IPS-11a (cell line): ENCODE measurements around the gene HSD17B4.
"Not testable (repeated sequence)": the region's sequence is repeated elsewhere in the genome, so short reads cannot be mapped to it uniquely, and the experiment has no call there.

Source experiments
- H3K4me3 ChIP-seq: one replicate; pipeline ENCODE4 v1.5.1; 2013; ENCODE audit warnings: low read depth, low read length, control low read depth

Gene HSD17B4

DNA sequence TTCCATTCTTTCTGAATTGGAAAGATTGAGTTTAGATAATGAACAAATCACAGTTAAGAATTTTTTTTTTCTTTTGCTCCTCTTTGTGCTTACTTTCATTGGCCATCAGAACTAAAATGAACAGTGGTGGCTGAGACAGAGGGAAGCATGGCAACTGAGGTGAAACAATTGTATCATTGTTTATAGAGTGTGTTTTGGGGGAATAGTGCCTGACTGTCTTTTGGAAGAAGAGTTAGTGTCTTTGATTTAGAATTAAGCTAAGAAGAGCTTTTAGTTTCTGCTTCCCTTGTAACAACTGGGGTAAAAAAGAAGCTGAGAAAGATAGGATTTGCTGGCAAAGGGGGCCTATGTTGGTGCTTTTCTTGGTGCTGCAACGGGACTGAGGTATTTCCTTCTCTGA is 24.0 kb downstream of the HSD17B4 start:
- H3K4me3 ChIP-seq = no peak overlapping the region

DNA sequence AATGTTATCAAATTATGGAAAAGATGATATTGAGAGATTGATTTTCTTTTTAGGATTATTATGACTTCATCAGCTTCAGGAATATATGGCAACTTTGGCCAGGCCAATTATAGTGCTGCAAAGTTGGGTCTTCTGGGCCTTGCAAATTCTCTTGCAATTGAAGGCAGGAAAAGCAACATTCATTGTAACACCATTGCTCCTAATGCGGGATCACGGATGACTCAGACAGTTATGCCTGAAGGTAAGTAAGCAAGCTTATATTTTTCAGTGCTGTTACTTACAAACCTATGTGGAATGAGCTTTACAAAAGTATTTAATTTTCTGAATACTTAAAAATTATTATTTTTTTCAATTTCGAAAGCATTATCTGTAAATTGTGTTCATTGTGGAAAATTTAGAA is 26.5 kb downstream of the HSD17B4 start:
- no peak overlapping the region for H3K4me3 ChIP-seq

DNA sequence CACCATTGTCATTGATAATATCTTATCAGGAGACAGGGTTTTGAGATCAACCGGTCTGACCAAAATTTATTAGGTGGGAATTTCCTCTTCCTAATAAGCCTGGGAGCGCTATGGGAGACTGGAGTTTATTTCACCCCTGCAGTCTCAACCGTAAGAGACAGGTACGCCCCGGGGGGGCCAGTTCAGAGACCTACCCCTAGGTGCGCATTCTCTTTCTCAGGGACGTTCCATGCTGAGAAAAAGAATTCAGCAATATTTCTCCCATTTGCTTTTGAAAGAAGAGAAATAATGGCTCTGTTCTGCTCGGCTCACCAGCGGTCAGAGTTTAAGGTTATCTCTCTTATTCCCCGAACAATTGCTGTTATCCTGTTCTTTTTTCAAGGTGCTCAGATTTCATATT is 28.3 kb downstream of the HSD17B4 start:
- H3K4me3 ChIP-seq = not testable (repeated sequence)

DNA sequence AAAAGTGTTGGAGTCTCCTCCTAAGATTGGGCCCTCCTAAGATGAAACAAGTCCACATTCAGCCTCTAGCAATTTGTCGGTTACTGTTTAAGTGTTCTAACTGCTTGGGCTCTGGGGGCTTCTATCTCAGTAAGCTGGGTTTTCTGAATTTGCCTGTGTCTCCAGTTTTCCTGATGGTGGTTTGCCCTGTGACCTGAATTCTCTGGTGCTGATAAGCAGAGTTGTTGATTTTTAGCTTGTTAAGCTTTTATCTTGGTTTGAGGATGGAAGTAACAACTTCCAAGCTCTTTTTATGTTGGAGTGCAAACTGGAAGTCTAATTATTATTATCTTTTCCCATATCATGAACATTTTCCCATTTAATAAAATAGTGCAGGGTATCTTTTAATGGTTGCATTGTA is 30.9 kb downstream of the HSD17B4 start:
- no peak overlapping the region for H3K4me3 ChIP-seq

DNA sequence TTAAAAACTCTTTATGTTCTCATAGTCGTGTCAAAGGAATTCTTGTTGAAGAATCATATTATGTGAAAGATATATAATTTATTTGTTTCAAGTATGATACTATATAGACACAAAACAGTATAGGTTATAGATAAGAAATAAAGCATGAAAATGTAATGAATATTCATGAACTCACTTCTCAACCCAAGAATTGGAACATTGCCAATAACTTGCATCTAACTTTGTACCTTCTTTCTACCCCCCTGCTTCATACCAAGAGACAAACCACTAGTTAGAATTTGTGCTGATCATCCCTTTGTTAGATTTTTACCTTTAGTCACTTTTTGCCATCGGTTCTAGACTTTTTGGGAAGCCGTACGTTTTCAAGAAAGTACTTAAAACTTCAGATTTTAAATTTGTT is 32.6 kb downstream of the HSD17B4 start:
- no peak overlapping the region for H3K4me3 ChIP-seq

DNA sequence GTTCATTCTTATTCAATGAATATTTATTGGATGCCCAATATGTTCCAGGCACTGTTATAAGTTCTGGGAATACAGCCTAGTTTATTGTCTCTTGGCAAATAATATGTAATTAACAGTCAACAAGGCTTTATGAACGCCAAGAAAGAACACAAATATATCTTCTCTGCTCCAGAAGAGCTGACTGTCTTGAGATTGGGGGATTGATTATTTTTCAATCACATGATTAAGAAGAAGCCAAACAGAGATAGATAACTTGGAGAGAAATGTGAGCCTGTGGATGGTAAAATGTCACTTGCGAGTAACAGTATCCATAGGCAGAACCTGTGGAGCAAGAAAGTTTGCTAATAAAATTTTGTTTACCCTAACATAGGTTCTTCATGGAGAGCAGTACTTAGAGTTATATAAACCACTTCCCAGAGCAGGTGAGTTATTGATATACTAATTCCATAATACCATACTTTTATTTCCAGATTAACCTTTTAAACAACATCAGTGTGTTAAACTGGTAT is 49.4 kb downstream of the HSD17B4 start:
- no peak overlapping the region for H3K4me3 ChIP-seq

DNA sequence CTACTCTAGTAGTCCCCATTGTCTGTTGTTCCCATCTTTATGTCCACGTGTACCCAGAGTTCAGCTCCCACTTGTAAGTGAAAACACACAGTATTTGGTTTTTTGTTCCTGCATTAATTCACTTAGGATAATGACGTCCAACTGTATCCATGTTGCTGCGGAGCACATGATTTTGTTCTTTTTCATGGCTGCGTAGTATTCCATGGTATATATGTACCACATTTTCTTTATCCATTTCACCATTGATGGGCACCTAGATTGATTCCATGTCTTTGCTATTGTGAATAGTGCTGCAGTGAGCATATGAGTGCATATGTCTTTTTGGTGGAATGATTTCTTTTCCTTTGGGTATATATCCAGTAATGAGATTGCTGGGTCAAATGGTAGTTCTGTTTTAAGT is 51.6 kb downstream of the HSD17B4 start:
- H3K4me3 ChIP-seq = not testable (repeated sequence)

DNA sequence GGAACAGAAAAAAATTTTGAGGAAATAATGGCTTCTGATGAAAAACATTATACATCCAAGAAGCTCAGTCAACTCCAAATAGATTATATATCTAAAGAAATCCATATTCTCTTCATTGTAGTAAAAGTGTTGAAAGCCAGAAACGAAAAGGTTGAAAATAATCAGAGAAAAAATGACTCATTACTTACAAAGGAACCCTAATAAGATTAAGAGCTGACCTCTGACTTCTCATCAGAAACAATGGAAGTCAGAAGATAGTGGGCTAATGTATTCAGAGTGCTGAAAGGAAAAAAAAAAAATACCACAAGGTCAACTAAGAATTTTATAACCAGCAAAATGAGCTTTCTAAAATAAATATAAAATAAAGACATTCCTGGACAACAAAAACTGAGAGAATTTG is 60.0 kb downstream of the HSD17B4 start:
- no peak overlapping the region for H3K4me3 ChIP-seq

DNA sequence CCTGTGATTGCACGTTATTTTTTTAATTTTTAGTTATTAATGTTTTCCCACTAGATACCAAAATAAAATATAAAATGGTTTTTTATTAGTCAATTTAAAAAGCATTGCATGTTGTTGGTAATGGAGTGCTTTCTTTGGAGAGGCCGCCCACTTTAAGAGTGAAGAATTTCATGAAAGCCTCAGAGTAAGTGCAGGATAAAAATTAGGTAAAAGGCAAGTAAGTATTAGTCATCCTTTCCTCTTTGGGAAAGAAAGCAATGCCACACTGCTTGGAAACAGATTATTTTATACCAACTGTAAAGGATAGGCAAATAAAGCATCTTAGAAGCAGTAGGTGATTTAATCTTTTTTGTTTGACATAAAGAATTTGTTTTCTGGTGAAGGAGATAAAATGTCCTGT is 62.9 kb downstream of the HSD17B4 start:
- H3K4me3 ChIP-seq = no peak overlapping the region

DNA sequence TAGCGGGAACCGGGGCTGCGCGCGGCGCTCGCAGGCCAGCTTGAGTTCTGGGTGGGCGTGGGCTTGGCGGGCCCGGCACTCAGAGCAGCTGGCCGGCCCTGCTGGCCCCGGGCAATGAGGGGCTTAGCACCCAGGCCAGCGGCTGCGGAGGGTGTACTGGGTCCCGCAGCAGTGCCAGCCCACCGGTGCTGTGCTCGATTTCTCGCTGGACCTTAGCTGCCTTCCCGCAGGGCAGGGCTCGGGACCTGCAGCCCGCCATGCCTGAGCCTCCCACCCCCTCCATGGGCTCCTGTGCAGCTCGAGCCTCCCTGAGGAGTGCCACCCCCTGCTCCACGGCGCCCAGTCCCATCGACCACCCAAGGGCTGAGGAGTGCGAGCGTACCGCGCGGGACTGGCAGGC is 64.8 kb downstream of the HSD17B4 start:
- H3K4me3 ChIP-seq = not testable (repeated sequence)

DNA sequence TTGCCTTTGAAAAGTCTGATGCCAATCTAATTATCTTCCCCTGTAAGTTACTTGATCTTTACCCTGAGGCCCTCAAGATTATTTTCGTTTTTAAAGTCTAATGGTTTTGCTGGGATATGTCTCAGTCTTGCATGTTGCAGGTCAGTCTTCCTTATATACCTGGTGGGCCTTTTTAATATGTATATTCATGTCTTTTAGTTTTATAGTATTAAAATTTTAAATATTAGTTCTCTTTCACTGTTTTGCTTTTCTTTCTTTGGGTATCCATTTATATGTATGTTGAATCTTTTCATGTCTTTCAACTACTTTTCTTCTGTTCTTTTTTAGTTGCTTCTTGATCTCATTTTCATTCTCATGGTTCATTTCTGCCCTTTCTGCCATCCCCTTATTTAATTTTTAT is 68.9 kb downstream of the HSD17B4 start:
- no peak overlapping the region for H3K4me3 ChIP-seq

DNA sequence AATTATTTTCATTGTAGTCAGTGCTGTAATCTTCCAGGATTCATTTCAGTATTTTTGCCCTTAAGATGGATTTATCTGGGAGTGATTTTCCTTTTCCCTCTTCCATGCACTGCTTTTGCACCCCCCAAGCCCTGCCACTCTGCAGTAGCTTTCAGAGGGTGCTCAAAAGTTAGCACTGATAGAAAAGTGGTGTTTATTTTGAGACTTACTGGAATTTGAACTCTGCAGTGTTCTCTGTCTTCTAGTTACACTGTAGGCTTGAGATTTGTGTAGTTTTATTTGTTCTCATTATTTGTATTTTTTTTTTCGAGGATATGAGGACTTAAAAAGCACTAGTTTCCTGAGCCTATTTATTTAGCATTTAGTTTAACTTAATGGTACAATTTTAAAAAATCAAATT is 70.5 kb downstream of the HSD17B4 start:
- H3K4me3 ChIP-seq = no peak overlapping the region

DNA sequence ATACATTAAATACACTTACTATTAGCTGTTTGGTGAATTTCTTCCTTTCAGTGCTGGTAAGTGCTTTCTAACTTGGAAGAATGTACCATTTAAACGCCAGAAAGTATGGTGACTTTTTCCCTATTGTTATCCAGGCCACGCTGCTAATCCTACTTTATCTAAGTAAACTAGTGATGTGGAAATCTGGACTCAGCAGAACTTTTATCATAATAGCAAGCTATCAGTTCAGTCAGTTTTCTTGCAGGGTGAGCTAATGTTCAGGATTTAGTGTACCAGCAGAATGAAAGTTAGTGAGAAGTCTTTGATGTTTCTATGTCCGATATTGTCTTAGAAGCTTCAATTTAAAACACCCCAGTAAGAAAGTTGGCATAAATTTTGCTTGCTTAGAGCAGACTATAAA is 72.2 kb downstream of the HSD17B4 start:
- no peak overlapping the region for H3K4me3 ChIP-seq

DNA sequence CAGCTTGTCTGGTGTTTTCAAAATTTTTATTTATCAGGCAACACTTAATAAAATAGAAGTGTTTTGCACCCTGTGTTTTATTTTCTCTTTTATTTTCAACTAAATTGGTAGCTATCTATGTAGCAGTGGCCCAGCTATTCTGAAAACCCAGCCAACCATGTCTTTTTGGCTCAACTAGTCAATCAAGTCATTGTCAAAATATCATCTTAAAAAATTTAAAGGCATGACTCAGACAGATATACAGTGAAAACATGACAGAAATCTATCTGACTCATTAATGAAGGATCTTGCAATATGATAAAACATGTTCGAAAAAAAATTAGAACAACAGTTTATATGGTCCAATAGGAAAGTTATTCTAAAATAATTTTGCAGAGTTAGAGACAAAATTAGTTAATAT is 75.1 kb downstream of the HSD17B4 start:
- H3K4me3 ChIP-seq = no peak overlapping the region

DNA sequence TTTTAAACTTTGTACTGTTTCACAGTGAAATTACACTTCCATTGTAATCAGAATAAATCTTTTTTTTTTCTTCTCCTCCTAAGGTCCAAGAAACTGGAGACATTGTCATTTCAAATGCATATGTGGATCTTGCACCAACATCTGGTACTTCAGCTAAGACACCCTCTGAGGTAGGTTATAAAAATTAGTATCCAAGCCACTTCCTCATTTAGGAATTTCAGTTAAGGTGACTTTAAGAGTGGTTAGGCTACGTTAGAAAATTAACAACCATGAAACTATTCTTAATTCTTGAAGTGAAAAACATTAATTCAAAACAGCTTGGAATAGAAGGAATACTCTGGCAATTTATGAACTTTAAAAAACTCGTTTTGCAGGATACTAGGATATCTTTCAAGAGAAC is 77.5 kb downstream of the HSD17B4 start:
- no peak overlapping the region for H3K4me3 ChIP-seq

DNA sequence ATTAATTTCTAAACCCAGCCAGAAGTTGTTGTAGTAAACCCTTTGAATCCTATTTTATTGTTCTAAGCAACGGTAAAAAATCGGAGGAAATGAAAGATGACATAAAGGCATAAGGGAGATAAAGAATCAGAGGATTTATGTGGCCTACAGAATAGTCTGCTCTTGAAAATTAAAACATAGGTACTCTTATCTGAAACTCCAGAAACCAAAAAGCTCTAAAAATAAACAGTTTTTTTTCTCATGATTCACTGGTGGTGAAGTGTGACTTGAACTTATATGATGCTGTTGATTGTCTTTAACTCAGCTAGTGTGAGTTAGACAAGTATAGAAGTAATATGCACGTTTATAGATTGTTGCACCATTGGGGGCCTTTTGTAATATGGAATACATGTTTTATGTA is 80.3 kb downstream of the HSD17B4 start:
- H3K4me3 ChIP-seq = no peak overlapping the region

DNA sequence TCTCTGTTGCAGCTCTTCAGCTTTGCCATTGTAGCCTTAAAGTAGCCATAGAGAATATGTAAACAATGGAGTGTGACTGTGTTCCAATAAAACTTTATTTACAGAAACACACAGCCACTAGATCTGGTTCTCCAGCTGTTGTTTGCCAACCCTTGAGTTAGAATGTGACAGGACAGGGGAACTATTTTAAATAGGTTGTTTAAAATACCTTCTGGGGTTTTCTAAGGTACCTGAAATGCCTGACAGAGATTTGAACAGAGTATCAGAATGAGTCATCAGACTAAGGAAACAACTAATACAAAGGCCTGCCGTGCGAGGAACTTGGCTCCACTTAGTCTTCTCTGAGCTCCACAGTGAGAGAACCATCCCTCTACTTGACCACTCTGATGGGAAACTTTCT is 85.4 kb downstream of the HSD17B4 start:
- no peak overlapping the region for H3K4me3 ChIP-seq

DNA sequence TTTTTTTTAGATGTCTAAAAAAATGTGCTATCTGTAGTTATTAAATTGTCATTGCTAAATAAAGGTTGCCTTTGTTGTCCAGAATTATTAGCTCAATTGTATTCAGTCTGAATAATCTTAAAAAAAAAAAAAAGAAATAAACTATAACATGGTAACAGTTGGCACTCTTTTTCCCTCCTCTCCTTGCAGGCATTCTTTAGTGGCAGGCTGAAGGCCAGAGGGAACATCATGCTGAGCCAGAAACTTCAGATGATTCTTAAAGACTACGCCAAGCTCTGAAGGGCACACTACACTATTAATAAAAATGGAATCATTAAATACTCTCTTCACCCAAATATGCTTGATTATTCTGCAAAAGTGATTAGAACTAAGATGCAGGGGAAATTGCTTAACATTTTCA is 89.4 kb downstream of the HSD17B4 start:
- H3K4me3 ChIP-seq = no peak overlapping the region

DNA sequence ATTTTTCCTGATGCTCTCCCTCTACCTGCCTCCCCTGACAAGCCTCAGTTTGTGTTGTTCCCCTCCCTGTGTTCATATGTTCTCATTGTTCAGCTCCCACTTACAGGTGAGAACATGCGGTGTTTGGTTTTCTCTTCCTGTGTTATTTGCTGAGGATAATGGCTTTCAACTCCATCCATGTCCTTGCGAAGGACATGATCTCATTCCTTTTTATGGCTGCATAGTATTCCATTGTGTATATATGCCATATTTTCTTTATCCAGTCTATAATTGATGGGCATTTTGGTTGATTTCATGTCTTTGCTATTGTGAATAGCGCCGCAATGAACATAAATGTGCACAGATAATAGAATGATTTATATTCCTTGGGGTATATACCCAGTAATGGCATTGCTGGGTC is 99.5 kb downstream of the HSD17B4 start:
- H3K4me3 ChIP-seq = no peak overlapping the region

DNA sequence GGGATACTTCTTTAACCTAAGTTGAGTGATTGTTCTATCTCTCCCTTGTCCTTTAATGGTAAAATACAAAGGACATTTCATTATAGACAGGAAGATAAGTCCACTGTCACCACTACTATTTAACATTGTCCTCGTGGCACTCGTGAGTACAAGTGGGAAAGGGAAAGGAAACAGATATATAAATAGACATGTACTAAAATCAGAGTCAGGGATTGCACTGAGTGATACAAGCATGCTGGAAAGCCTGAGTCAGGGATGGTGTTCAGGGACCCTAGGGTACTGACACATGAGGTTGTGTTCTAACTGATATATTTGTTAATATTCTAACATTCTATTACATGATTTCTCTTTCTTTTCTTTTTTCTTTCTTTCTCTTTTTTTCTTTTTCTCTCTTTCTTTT is 102.3 kb downstream of the HSD17B4 start:
- no peak overlapping the region for H3K4me3 ChIP-seq

DNA sequence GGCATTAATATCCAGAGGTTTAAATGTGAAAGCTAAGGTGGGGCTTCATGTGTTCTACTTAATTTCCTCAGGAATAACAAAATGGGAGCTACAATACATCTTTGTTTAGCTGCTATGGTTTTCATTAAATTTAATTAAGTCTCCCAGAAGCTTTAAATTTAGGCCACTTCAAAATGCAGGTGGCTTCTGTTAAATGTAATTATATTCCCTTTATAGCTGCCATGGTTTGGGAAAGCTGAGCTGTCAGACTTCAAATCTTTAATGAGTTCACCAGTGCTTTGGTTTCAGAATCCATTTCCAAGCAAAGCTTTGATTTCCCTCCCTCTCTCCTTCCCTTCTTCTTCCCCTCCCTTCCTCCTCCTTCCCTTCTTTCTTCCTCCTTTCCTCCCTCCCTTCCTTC is 118.6 kb downstream of the HSD17B4 start:
- no peak overlapping the region for H3K4me3 ChIP-seq

DNA sequence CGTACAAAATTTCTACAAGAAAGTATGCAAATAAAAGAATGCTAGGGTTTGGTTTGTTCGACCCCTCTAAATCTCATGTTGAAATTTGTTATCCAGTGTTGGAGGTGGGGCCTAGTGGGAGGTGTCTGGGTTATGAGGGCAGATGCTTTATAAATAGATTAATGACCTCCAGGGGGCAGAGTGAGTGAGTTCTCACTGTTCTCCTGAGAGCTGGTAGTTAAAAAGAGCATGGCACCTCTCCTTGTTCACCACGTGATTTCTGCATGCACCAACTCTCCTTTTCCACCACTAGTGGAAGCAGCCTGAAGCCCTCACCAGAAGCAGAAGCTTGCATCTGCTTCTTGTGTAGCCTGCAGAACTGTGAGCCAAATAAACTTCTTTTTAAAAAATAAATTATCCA is 126.6 kb downstream of the HSD17B4 start:
- H3K4me3 ChIP-seq = no peak overlapping the region

DNA sequence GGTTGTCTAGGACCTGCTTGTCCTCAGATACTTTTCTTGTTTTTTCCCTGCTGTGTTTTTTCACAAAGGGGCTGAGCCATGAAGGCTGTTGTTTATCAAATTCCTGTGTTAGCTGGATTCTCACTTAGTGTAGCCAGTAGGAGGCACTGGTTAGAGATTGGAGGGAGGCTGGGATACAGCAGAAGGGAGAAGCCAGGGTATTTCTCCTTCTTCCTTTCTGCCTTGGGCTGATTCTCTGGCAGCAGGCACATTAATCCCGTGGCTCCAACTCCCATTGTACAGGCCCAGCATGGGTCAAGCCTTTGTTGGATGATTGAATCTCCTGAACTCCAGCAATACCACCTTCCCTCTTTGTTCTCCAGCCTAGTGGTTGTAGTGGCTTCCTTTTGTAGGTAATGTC is 130.7 kb downstream of the HSD17B4 start:
- H3K4me3 ChIP-seq = no peak overlapping the region

DNA sequence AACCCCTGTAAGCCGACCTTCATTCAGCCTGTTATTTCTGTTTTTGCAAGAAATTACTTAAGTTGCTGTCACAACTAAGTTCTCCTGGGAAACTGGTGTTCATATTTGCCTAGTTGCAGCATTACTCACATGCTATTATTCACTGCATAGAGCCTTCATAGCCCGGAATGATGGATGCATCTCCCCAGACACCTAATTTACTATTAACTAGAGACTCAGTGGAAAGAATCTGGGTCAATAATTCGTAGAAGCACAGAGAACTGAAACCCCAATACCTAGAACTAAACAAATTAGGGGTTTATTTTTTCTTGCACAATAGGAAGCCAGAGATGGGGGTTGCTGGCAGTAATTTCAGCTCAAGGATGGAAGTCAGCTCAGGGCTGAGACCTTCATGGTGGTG is 131.4 kb downstream of the HSD17B4 start:
- no peak overlapping the region for H3K4me3 ChIP-seq
